ENCODE measurements around the gene GNB4.
A peak's percentile ranks its signal among the peaks of the same experiment; 100 is the strongest.

Gene GNB4

GRCh38 chr3:179428876-179429548, 22.3 kb downstream of the GNB4 start:
- H3K9me3 Mint-ChIP-seq = no peaks in the 10 kb centered on the region
- peaks cover 10 to 42% of the 10 kb centered on the region in 2 donors for H3K27me3 Mint-ChIP-seq
- H3K4me3 Mint-ChIP-seq = no peak overlapping the region
- H3K4me1 Mint-ChIP-seq (ENCODE audit: low read depth in 2 of 2) = no peaks in the 10 kb centered on the region
- H3K27ac Mint-ChIP-seq = no peak overlapping the region
- DNase-seq (no peak), ATAC-seq (replicated peaks) (no peak)
- H3K36me3 Mint-ChIP-seq (ENCODE audit: insufficient read depth) = peaks cover 5% of the 10 kb centered on the region

GRCh38 chr3:179425075-179425474, 26.2 kb downstream of the GNB4 start:
- Mint-ChIP-seq H3K27ac (peak overlapping the region in 1 of 2 donors; percentile 11), H3K4me1 (ENCODE audit: low read depth in 2 of 2) (no peaks in the 10 kb centered on the region)

GRCh38 chr3:179421500-179421899, 29.8 kb downstream of the GNB4 start:
- DNase-seq = no peak
- Mint-ChIP-seq H3K27ac (no peak overlapping the region), H3K27me3 (peaks cover 4 to 11% of the 10 kb centered on the region in 2 donors), H3K9me3 (no peaks in the 10 kb centered on the region), H3K4me3 (no peak overlapping the region), H3K4me1 (ENCODE audit: low read depth in 2 of 2) (no peaks in the 10 kb centered on the region), H3K36me3 (ENCODE audit: insufficient read depth) (peaks cover 2% of the 10 kb centered on the region)
- ATAC-seq (replicated peaks) = no peak

More at GRCh38 chr3:179425075-179425474, 26.2 kb downstream of the GNB4 start:
- Mint-ChIP-seq H3K4me3 (no peak overlapping the region), H3K36me3 (ENCODE audit: insufficient read depth) (peaks cover 2% of the 10 kb centered on the region), H3K9me3 (no peaks in the 10 kb centered on the region), H3K27me3 (peaks cover 4 to 18% of the 10 kb centered on the region in 2 donors)
- ATAC-seq (replicated peaks) (no peak), DNase-seq (no peak)

GRCh38 chr3:179418610-179419009, 32.7 kb downstream of the GNB4 start:
- Mint-ChIP-seq H3K4me1 (ENCODE audit: low read depth in 2 of 2) (no peaks in the 10 kb centered on the region), H3K36me3 (ENCODE audit: insufficient read depth) (no peaks in the 10 kb centered on the region), H3K9me3 (no peaks in the 10 kb centered on the region), H3K27ac (no peak overlapping the region), H3K27me3 (no peaks in the 10 kb centered on the region), H3K4me3 (no peak overlapping the region)
- DNase-seq = no peak
- ATAC-seq (replicated peaks) = no peak

GRCh38 chr3:179416681-179417080, 34.6 kb downstream of the GNB4 start:
- Mint-ChIP-seq H3K27me3 (no peaks in the 10 kb centered on the region), H3K9me3 (no peaks in the 10 kb centered on the region), H3K4me1 (ENCODE audit: low read depth in 2 of 2) (no peaks in the 10 kb centered on the region), H3K4me3 (no peak overlapping the region), H3K36me3 (ENCODE audit: insufficient read depth) (no peaks in the 10 kb centered on the region), H3K27ac (no peak overlapping the region)
- no peak for ATAC-seq (replicated peaks)
- DNase-seq = no peak

GRCh38 chr3:179415377-179415776, 35.9 kb downstream of the GNB4 start:
- H3K27ac Mint-ChIP-seq = no peak overlapping the region
- no peak overlapping the region for H3K4me3 Mint-ChIP-seq
- no peaks in the 10 kb centered on the region for H3K4me1 Mint-ChIP-seq (ENCODE audit: low read depth in 2 of 2)
- DNase-seq (no peak), ATAC-seq (replicated peaks) (no peak)
- H3K9me3 Mint-ChIP-seq = no peaks in the 10 kb centered on the region
- no peaks in the 10 kb centered on the region for H3K27me3 Mint-ChIP-seq
- no peaks in the 10 kb centered on the region for H3K36me3 Mint-ChIP-seq (ENCODE audit: insufficient read depth)

GRCh38 chr3:179414804-179415203, 36.5 kb downstream of the GNB4 start:
- DNase-seq (no peak), ATAC-seq (replicated peaks) (no peak)
- no peaks in the 10 kb centered on the region for H3K9me3 Mint-ChIP-seq
- no peak overlapping the region for H3K4me3 Mint-ChIP-seq
- no peaks in the 10 kb centered on the region for H3K36me3 Mint-ChIP-seq (ENCODE audit: insufficient read depth)
- no peaks in the 10 kb centered on the region for H3K4me1 Mint-ChIP-seq (ENCODE audit: low read depth in 2 of 2)
- no peak overlapping the region for H3K27ac Mint-ChIP-seq
- H3K27me3 Mint-ChIP-seq = no peaks in the 10 kb centered on the region

GRCh38 chr3:179410999-179411398, 40.3 kb downstream of the GNB4 start:
- H3K27me3 Mint-ChIP-seq = no peaks in the 10 kb centered on the region
- no peak overlapping the region for H3K4me3 Mint-ChIP-seq
- DNase-seq (no peak), ATAC-seq (replicated peaks) (no peak)
- H3K4me1 Mint-ChIP-seq (ENCODE audit: low read depth in 2 of 2) = no peaks in the 10 kb centered on the region
- no peak overlapping the region for H3K27ac Mint-ChIP-seq
- H3K36me3 Mint-ChIP-seq (ENCODE audit: insufficient read depth) = no peaks in the 10 kb centered on the region
- no peaks in the 10 kb centered on the region for H3K9me3 Mint-ChIP-seq

GRCh38 chr3:179410331-179410730, 40.9 kb downstream of the GNB4 start:
- ATAC-seq (replicated peaks) = no peak
- Mint-ChIP-seq H3K4me1 (ENCODE audit: low read depth in 2 of 2) (no peaks in the 10 kb centered on the region), H3K9me3 (no peaks in the 10 kb centered on the region), H3K27ac (no peak overlapping the region), H3K36me3 (ENCODE audit: insufficient read depth) (no peaks in the 10 kb centered on the region), H3K4me3 (no peak overlapping the region), H3K27me3 (no peaks in the 10 kb centered on the region)
- no peak for DNase-seq

GRCh38 chr3:179404307-179404706, 47.0 kb downstream of the GNB4 start:
- no peak for ATAC-seq (replicated peaks)
- Mint-ChIP-seq H3K9me3 (no peaks in the 10 kb centered on the region), H3K4me1 (ENCODE audit: low read depth in 2 of 2) (no peaks in the 10 kb centered on the region)

GRCh38 chr3:179402963-179403362, 48.3 kb downstream of the GNB4 start:
- DNase-seq = no peak
- no peaks in the 10 kb centered on the region for H3K9me3 Mint-ChIP-seq
- H3K4me3 Mint-ChIP-seq = no peak overlapping the region
- H3K4me1 Mint-ChIP-seq (ENCODE audit: low read depth in 2 of 2) = no peaks in the 10 kb centered on the region
- no peaks in the 10 kb centered on the region for H3K27me3 Mint-ChIP-seq
- ATAC-seq (replicated peaks) = no peak
- no peak overlapping the region for H3K27ac Mint-ChIP-seq
- peaks cover 16% of the 10 kb centered on the region for H3K36me3 Mint-ChIP-seq (ENCODE audit: insufficient read depth)

More at GRCh38 chr3:179404307-179404706, 47.0 kb downstream of the GNB4 start:
- H3K27ac Mint-ChIP-seq = no peak overlapping the region
- peaks cover 10% of the 10 kb centered on the region for H3K36me3 Mint-ChIP-seq (ENCODE audit: insufficient read depth)
- no peaks in the 10 kb centered on the region for H3K27me3 Mint-ChIP-seq
- no peak for DNase-seq
- H3K4me3 Mint-ChIP-seq = no peak overlapping the region

- H3K27me3 Mint-ChIP-seq = no peaks in the 10 kb centered on the region
- no peak overlapping the region for H3K27ac Mint-ChIP-seq
- no peak overlapping the region for H3K4me3 Mint-ChIP-seq
- ATAC-seq (replicated peaks) (no peak), DNase-seq (no peak)
- no peaks in the 10 kb centered on the region for H3K9me3 Mint-ChIP-seq
- no peaks in the 10 kb centered on the region for H3K4me1 Mint-ChIP-seq (ENCODE audit: low read depth in 2 of 2)
- H3K36me3 Mint-ChIP-seq (ENCODE audit: insufficient read depth) = peaks cover 16% of the 10 kb centered on the region
These were observed 49.7 kb downstream of the GNB4 start for GRCh38 chr3:179401561-179401960.

GRCh38 chr3:179398574-179399231, 52.6 kb downstream of the GNB4 start:
- no peak for ATAC-seq (replicated peaks)
- H3K27me3 Mint-ChIP-seq = no peaks in the 10 kb centered on the region
- no peaks in the 10 kb centered on the region for H3K9me3 Mint-ChIP-seq
- H3K4me1 Mint-ChIP-seq (ENCODE audit: low read depth in 2 of 2) = no peaks in the 10 kb centered on the region
- peaks cover 26% of the 10 kb centered on the region for H3K36me3 Mint-ChIP-seq (ENCODE audit: insufficient read depth)
- no peak overlapping the region for H3K27ac Mint-ChIP-seq
- DNase-seq = no peak
- no peak overlapping the region for H3K4me3 Mint-ChIP-seq

- DNase-seq (no peak), ATAC-seq (replicated peaks) (no peak)
- Mint-ChIP-seq H3K27me3 (no peaks in the 10 kb centered on the region), H3K27ac (no peak overlapping the region), H3K4me3 (no peak overlapping the region), H3K4me1 (ENCODE audit: low read depth in 2 of 2) (no peaks in the 10 kb centered on the region), H3K9me3 (no peaks in the 10 kb centered on the region), H3K36me3 (ENCODE audit: insufficient read depth) (peaks cover 60% of the 10 kb centered on the region)
These were observed 59.4 kb downstream of the GNB4 start for GRCh38 chr3:179391906-179392305.

Measured in effector memory CD8-positive, alpha-beta T cell (primary cell).